ENCODE measurements around the gene SP9. TPM values are rescaled to one million over a fixed set of nuclear protein-coding genes. Genes with fewer than 3 reads are reported as not detected.

The SP9 gene
- total RNA-seq, 1 experiment from 2014 or later = 0.15 TPM

- CTCF ChIA-PET = no interaction called here
- peaks cover 22% of the 10 kb centered on the region for H3K4me1 ChIP-seq (ENCODE audit: insufficient read depth, low read length, poor library complexity, severe bottlenecking)
- no peak for DNase-seq (ENCODE audit: low spot score)
- H3K27ac ChIP-seq (ENCODE audit: low read depth, low read length, poor library complexity, severe bottlenecking) = no peak overlapping the region
- H3K27me3 ChIP-seq (replicated peaks; ENCODE audit: insufficient read depth, low read depth, low read length, poor library complexity) = peaks cover 94% of the 10 kb centered on the region
- POLR2A ChIA-PET (ENCODE audit: low non-redundant PET) = no interaction called here
- no peaks in the 10 kb centered on the region for H3K36me3 ChIP-seq (ENCODE audit: insufficient read depth, low read length, poor library complexity, severe bottlenecking)
- no TSS peak for BruUV-seq (replicated peaks)
- TF ChIP-seq CTCF (conservative IDR thresholded peaks at IDR 0.05; ENCODE audit: low read depth, low read length) (no peak), EZH2 (IDR thresholded peaks at IDR 0.05; ENCODE audit: borderline replicate concordance, low read depth, low read length, poor library complexity, severe bottlenecking) (no peak)
- no peaks in the 10 kb centered on the region for H3K9me3 ChIP-seq (ENCODE audit: low read depth, low read length, poor library complexity, severe bottlenecking)
- peak overlapping the region; percentile 23 for H3K4me3 ChIP-seq (ENCODE audit: low read depth, low read length, poor library complexity, severe bottlenecking)
- intact Hi-C loops (cut with micrococcal nuclease; ENCODE audit: unreplicated experiment) = loop anchor here (5.0 kb wide), 1 partner anchor 84 kb away; the partner anchor contains the start of gene OLA1
These were observed 3.0 kb upstream of the SP9 start for GRCh38 chr2:174331595-174332216.

GRCh38 chr2:174332217-174332963 lies 2.4 kb upstream of the SP9 start:
- peaks cover 93% of the 10 kb centered on the region for H3K27me3 ChIP-seq (replicated peaks; ENCODE audit: insufficient read depth, low read depth, low read length, poor library complexity)
- no peak overlapping the region for H3K27ac ChIP-seq (ENCODE audit: low read depth, low read length, poor library complexity, severe bottlenecking)
- TF ChIP-seq EZH2 (IDR thresholded peaks at IDR 0.05; ENCODE audit: borderline replicate concordance, low read depth, low read length, poor library complexity, severe bottlenecking) = no peak
- no peak for TF ChIP-seq CTCF (conservative IDR thresholded peaks at IDR 0.05; ENCODE audit: low read depth, low read length)
- DNase-seq (ENCODE audit: low spot score) = peak; percentile 46
- no peaks in the 10 kb centered on the region for H3K36me3 ChIP-seq (ENCODE audit: insufficient read depth, low read length, poor library complexity, severe bottlenecking)
- peaks cover 20% of the 10 kb centered on the region for H3K4me1 ChIP-seq (ENCODE audit: insufficient read depth, low read length, poor library complexity, severe bottlenecking)
- ChIA-PET CTCF (no interaction called here), POLR2A (ENCODE audit: low non-redundant PET) (no interaction called here)
- H3K4me3 ChIP-seq (ENCODE audit: low read depth, low read length, poor library complexity, severe bottlenecking) = peak overlapping the region; percentile 23
- no TSS peak for BruUV-seq (replicated peaks)
- no peaks in the 10 kb centered on the region for H3K9me3 ChIP-seq (ENCODE audit: low read depth, low read length, poor library complexity, severe bottlenecking)
- intact Hi-C loops (cut with micrococcal nuclease; ENCODE audit: unreplicated experiment) = loop anchor here (5.0 kb wide), 1 partner anchor 85 kb away; the partner anchor contains the start of gene OLA1

- TF ChIP-seq EZH2 (IDR thresholded peaks at IDR 0.05; ENCODE audit: borderline replicate concordance, low read depth, low read length, poor library complexity, severe bottlenecking) (no peak), CTCF (conservative IDR thresholded peaks at IDR 0.05; ENCODE audit: low read depth, low read length) (no peak)
- H3K36me3 ChIP-seq (ENCODE audit: insufficient read depth, low read length, poor library complexity, severe bottlenecking) = no peaks in the 10 kb centered on the region
- no peak overlapping the region for H3K27ac ChIP-seq (ENCODE audit: low read depth, low read length, poor library complexity, severe bottlenecking)
- ChIA-PET POLR2A (ENCODE audit: low non-redundant PET) (no interaction called here), CTCF (no interaction called here)
- no TSS peak for BruUV-seq (replicated peaks)
- H3K9me3 ChIP-seq (ENCODE audit: low read depth, low read length, poor library complexity, severe bottlenecking) = no peaks in the 10 kb centered on the region
- H3K4me1 ChIP-seq (ENCODE audit: insufficient read depth, low read length, poor library complexity, severe bottlenecking) = peaks cover 20% of the 10 kb centered on the region
- peaks cover 93% of the 10 kb centered on the region for H3K27me3 ChIP-seq (replicated peaks; ENCODE audit: insufficient read depth, low read depth, low read length, poor library complexity)
- DNase-seq (ENCODE audit: low spot score) = no peak
- intact Hi-C loops (cut with micrococcal nuclease; ENCODE audit: unreplicated experiment) = loop anchor here (5.0 kb wide), 1 partner anchor 86 kb away; the partner anchor contains the start of gene OLA1
- no peak overlapping the region for H3K4me3 ChIP-seq (ENCODE audit: low read depth, low read length, poor library complexity, severe bottlenecking)
These were observed 1.8 kb upstream of the SP9 start for GRCh38 chr2:174333017-174333371.
